NB4 (cell line): ENCODE measurements around the gene APOO.
A peak's percentile ranks its signal among the peaks of the same experiment; 100 is the strongest.

ENCODE experiments used
- DNase-seq: peaks from one replicate; pipeline ENCODE4 v3.0.0; 2010; ENCODE audit warnings: low read depth
- H3K4me3 ChIP-seq: one replicate; pipeline ENCODE4 v1.5.1; 2011; ENCODE audit warnings: mild to moderate bottlenecking, low read depth, low read length, moderate library complexity
- CTCF ChIP-seq: IDR thresholded peaks from one replicate; pipeline ENCODE4 v1.5.1; 2012; ENCODE audit warnings: low read depth, low read length
- MYC ChIP-seq: IDR thresholded peaks from 2 replicates; pipeline ENCODE4 v1.6.1; 2011; ENCODE audit warnings: low read depth, low read length
- POLR2A ChIP-seq: IDR thresholded peaks from 2 replicates; pipeline ENCODE4 v1.6.1; 2011; ENCODE audit warnings: mild to moderate bottlenecking; ENCODE audit not compliant: insufficient read length; ENCODE audit errors: extremely low read depth
- TF ChIP-seq, protein P1 (sequence below): IDR thresholded peaks from 2 replicates; pipeline ENCODE4 v1.6.1; 2011; ENCODE audit warnings: low read depth, low read length

Gene APOO

DNA sequence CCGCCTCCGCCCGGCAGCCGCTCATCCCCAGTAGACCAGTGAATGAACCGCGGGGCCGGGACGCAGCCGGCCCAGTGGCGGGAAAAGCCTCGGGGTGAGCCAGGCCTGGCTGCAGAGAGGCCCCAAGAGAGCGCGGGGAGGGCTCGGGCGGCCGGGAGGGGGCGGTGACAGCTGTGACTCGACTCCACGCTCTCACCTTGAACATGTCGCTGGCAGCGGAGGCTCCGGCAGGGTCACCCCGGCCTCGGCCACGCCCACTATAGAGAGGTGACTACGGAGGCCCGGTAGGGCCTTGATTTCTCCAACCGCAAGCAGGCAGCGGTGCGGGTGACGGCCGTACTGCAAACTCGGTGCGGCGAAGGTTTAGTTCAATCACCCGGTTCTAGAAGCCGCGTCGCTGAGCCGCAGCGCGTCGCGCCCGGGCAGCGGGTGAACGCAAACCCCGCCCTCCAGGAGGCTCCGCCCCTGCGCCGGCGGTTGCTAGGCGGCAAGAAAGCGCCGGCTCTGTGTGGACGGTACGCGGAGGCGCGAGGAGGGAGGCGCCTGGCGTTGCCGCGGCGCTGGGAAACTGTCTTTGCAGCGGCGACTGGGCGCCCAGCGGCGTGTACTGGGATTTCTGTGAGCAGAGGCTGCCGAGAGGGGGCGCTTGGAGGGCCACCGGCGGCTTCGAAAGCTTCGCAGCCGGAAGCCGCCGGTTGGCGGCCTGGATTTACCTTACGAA lies at the start of gene APOO, which contains the start of gene CXorf58:
Gene APOO (minus strand): TSS at position 441 of the 721 bp plus-strand sequence. CDS start 236 bp downstream, at position 205.
Gene CXorf58 (plus strand): TSS at position 509 of the 721 bp plus-strand sequence. CDS start 2,297 bp downstream, outside the sequence.
- peak; percentile 95 for DNase-seq
- no peak for TF ChIP-seq POLR2A
- TF ChIP-seq, protein P1, sequence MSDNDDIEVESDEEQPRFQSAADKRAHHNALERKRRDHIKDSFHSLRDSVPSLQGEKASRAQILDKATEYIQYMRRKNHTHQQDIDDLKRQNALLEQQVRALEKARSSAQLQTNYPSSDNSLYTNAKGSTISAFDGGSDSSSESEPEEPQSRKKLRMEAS = peak; percentile 38; the same call in 1 of the 2 replicates
- TF ChIP-seq CTCF = peak; percentile 77
- TF ChIP-seq MYC = no peak
- H3K4me3 ChIP-seq = peak within 1 kb of the TSS; percentile 75

DNA sequence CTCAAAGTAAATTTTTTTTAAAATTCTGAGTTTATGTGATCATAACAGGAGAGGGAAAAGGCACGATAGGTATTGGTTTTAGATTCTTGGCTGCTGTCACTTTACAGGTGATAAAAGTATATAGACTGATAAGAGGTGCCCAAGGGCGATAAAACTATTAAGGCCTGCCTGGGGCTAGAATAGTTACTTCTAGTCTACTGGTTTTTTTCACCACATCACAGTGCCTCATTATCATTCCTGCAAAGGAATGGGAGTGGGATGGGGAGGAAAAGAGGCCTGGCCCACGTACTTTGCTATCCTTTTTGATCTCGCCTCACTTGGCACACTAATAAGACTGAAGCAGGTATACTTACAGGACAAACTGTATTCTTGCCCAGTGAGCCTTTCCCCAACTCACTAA lies 46.7 kb upstream of the APOO start:
- H3K4me3 ChIP-seq = no peak overlapping the region
- TF ChIP-seq, protein P1 = no peak
- TF ChIP-seq MYC (no peak), CTCF (no peak), POLR2A (no peak)
- no peak for DNase-seq

DNA sequence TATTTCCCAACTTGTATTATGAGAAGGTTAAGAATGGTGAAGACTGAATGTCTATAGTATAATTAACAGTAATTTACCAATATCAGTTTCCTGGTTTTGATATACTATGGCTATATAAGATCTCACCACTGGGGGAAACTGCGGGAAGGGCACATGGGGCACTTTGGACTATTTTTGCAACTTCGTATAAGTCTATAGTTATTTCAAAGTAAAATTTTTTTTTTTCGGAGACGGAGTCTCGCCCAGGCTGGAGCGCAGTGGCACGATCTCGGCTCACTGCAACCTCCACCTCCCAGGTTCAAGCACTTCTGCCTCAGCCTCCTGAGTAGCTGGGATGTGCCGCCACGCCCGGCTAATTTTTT lies 46.2 kb upstream of the APOO start:
- H3K4me3 ChIP-seq = peak overlapping the region; percentile 60
- DNase-seq = peak; percentile 49
- TF ChIP-seq CTCF (no peak), MYC (no peak), POLR2A (no peak)
- TF ChIP-seq, protein P1 = no peak

GRCh38 chrX:23952984-23953907 lies 45.5 kb upstream of the APOO start:
- DNase-seq = peak; percentile 77
- no peak for TF ChIP-seq MYC
- peak overlapping the region; percentile 60 for H3K4me3 ChIP-seq

- H3K4me3 ChIP-seq = peak overlapping the region; percentile 60
Measured at GRCh38 chrX:23952391-23952790, 44.7 kb upstream of the APOO start.

More at GRCh38 chrX:23952391-23952790, 44.7 kb upstream of the APOO start:
- no peak for TF ChIP-seq POLR2A
- no peak for TF ChIP-seq MYC
- TF ChIP-seq, protein P1 = no peak
- TF ChIP-seq CTCF = no peak
- no peak for DNase-seq
